ENCODE data around the gene TMEM170A.

GRCh38 chr16:75488322-75488721, 23.8 kb upstream of the TMEM170A start:
- TF ChIP-seq CTCF (IDR thresholded peaks at IDR 0.05): no peak
- no peak for TF ChIP-seq POLR2A (IDR thresholded peaks at IDR 0.05)

Data from right lobe of liver (tissue), 4 donors.